NCI-H82 treated with DMSO at 0.1 percent for 48 hours (cell line): ENCODE data around the gene ZSCAN30.
"Not testable (repeated sequence)": the region's sequence is repeated elsewhere in the genome, so short reads cannot be mapped to it uniquely, and the experiment has no call there.

ENCODE experiments used
- DNase-seq: peaks from one replicate; lab custom pipeline; 2025; ENCODE audit not compliant: unreplicated experiment; lab: John Stamatoyannopoulos, UW

ZSCAN30 gene

GRCh38 chr18:35239314-35239713 is 50.7 kb downstream of the ZSCAN30 start:
- peak; percentile 8 for DNase-seq

GRCh38 chr18:35236571-35237363 is 53.3 kb downstream of the ZSCAN30 start:
- DNase-seq = no peak

- peak; percentile 60 for DNase-seq
These were observed 59.0 kb downstream of the ZSCAN30 start for GRCh38 chr18:35231052-35231451.

- no peak for DNase-seq
These were observed 62.8 kb downstream of the ZSCAN30 start for GRCh38 chr18:35227254-35227653.

GRCh38 chr18:35223797-35224196 is 66.2 kb downstream of the ZSCAN30 start:
- DNase-seq = no peak

GRCh38 chr18:35220424-35220823 is 69.6 kb downstream of the ZSCAN30 start:
- DNase-seq = no peak

- not testable (repeated sequence) for DNase-seq
These were observed 70.7 kb downstream of the ZSCAN30 start for GRCh38 chr18:35219331-35219730.

GRCh38 chr18:35216611-35217010 is 73.4 kb downstream of the ZSCAN30 start:
- DNase-seq = not testable (repeated sequence)

- peak; percentile 25 for DNase-seq
These were observed 75.0 kb downstream of the ZSCAN30 start for GRCh38 chr18:35215026-35215425.

- DNase-seq = not testable (repeated sequence)
These were observed 84.1 kb downstream of the ZSCAN30 start for GRCh38 chr18:35205746-35206458.

- no peak for DNase-seq
These were observed 84.8 kb downstream of the ZSCAN30 start for GRCh38 chr18:35205199-35205712.

GRCh38 chr18:35203067-35203466 is 87.0 kb downstream of the ZSCAN30 start:
- DNase-seq = no peak

GRCh38 chr18:35201256-35201931 is 88.6 kb downstream of the ZSCAN30 start:
- peak; percentile 97 for DNase-seq
